ENCODE data around the gene MAPK8.

The MAPK8 gene

DNA sequence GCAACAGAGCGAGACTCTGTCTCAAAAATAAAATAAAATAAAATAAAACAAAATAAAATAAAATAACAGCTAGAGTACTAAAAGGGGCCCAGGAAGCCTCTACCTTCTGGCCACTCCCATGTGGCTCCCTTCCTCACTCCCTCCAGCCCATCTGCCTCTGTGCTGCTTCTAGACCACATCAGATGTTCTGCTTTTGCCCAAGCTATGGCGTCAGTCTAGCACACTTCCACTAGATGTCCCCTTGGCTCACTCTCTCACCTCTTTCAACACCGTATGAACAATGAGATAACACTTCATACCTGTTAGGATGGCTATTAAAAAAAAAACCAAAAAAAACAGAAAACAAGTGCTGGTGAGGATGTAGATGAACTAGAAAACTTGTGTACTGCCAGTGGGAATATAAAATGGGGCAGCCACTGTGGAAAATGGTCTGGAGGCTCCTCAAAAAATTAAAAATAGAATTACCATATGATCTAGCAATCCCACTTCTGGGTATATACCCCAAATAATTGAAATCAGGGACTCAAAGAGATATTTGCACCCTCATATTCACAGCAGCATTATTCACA is 166.1 kb downstream of the MAPK8 start:
- DNase-seq (ENCODE audit: low read depth in 2 of 2, low spot score in 1 of 2) = no peak

DNA sequence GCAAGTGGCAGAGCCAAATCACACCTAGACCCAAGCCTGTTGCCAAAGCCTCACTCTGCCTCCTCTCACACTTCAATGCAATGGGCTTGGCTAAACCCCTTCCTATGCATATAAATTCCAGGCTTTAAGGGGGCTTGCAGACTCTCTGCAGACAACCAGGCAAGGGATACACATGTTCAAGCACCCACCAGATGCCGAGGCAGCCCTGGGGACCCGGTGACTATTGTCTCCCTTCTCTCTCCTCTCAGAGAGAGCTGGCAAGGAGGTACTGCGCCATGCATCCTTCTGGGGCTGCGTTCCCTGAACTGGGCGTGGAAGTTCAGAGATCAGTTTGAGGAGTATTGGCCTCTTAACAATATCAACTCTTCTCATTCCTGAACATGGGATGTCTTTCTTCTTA is 167.2 kb downstream of the MAPK8 start:
- no peak for DNase-seq (ENCODE audit: low read depth in 2 of 2, low spot score in 1 of 2)

DNA sequence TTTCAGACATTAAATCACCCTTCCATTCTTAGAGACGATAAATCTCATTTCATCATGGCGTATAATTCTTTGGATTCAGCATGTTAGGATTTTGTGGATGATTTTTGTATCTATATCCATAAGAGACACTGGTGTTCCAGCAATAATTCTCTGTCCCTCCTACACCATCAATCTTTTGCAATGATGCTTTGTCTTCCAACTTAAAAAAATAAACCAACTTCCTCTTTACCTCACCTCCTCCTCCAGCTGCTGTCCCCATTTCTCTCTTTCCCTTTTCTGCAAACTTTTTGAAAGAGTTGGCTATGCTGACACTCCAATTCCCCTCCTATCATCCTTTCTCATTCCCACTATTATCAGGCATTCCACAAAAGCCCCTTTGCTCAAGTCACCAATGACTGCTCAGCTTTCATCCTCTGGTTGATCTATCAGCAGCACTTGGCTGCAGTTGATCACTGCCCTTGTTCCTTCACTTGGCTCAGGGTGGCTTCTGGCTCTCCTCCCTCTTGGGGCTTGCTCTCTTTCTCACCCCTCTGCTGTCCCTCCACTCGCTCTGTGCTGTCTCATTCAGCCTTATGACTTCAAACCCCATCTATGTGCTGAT is 168.4 kb downstream of the MAPK8 start:
- no peak for DNase-seq (ENCODE audit: low read depth in 2 of 2, low spot score in 1 of 2)

DNA sequence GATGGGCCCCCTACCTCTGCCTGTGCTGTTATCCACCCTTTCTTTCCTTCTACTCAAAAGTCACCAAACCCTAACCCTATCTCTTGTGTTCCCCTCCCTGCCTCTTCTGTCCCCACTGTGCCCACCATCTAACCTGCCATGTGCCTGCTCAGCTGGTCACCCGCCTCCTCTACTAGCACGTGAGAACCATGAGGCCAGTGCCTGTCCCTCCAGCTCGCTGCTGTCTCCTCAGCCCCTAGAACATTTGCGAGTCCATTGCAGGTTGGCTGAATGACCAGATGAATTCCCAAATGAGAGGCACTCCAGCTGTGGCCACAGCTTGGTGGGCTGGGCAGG is 169.4 kb downstream of the MAPK8 start:
- DNase-seq (ENCODE audit: low read depth in 2 of 2, low spot score in 1 of 2) = no peak

DNA sequence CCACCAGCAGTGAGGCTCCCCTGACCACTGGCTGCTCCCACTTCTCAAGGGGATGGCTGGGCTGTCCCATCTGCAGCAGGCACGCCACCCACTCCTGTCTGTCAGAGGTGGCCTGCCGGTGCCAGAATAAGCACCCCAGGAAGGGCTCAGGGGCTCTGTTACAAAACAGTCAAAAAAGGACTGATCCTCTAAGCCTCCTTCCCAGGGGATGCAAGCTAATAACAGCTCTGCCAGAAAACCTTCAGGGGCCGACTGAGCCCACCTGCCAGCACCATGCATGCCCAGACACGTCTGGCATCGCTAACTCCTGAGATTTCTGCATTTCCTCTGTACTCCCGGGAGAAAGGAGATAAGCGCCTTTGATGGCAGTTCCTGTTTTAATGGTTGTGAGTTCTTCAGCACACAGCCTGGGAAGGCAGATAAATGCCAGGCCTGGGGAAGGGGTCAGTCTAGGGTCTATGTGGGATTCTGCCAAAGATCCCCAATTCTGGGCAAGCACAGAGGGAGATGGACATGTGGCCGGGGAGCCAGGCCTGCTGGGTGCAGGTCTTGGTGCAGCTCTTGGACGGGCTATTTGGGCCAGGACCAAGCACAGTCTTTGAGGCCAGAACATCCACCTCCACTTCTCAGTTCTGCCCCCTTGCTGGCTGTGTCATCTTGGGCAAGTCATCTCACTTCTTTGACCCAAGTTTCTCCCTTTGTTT is 170.0 kb downstream of the MAPK8 start:
- DNase-seq (ENCODE audit: low read depth in 2 of 2, low spot score in 1 of 2) = no peak

DNA sequence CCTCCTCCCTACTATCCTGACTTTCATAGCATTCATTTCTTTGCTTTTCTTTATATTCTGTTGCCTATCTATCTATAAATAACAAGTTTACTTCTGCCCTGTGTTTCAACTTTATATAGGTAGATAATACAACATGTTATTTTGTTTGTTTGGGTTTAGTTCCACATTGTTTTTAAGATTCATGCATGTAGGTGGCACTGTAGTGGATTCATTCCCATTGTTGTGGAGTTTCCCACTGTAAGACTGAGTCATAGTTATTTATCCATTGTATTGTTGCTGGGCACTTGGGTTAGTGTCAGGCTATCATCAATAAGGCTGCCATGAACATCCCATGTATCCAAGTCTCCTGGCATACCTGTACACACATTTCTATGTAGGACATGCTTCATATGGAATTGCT is 170.7 kb downstream of the MAPK8 start:
- no peak for DNase-seq (ENCODE audit: low read depth in 2 of 2, low spot score in 1 of 2)

DNA sequence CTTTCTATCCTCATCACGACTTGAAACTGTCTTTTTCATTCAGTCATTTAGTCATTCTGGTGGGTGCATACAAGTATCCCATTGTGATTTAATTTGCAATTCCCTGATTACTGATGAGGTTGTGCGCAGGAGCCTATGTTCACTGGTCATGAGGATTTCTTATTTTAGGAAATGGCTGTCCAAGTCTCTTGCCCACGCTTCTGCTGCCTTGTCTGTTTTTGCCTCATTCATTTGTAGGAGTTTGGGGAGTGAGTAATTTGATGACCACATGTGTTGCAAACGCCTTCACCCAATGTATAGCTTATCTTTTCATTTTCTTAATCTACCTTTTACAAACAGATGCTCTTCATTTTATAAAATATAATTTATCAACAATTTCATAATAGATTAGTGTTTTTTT is 171.1 kb downstream of the MAPK8 start:
- DNase-seq (ENCODE audit: low read depth in 2 of 2, low spot score in 1 of 2) = no peak

DNA sequence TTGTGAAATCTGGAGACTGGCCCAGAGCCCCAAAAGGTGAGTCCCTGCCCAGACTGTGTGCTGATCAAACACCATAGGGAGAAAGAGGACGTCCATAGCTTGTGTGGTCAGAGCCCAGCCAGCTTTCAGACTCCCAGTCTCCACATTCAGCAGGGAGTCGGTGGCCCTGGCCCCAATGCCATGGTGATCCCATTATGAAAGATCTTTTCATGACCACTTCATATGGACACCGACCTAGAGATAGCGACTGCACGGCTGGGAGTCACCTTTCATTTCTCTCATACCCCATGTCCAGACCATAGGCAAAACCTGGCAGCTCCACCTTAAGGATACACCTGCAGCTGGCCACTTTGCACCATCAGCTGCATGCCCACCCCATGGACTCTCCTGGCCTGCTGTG is 172.0 kb downstream of the MAPK8 start:
- DNase-seq (ENCODE audit: low read depth in 2 of 2, low spot score in 1 of 2) = no peak

DNA sequence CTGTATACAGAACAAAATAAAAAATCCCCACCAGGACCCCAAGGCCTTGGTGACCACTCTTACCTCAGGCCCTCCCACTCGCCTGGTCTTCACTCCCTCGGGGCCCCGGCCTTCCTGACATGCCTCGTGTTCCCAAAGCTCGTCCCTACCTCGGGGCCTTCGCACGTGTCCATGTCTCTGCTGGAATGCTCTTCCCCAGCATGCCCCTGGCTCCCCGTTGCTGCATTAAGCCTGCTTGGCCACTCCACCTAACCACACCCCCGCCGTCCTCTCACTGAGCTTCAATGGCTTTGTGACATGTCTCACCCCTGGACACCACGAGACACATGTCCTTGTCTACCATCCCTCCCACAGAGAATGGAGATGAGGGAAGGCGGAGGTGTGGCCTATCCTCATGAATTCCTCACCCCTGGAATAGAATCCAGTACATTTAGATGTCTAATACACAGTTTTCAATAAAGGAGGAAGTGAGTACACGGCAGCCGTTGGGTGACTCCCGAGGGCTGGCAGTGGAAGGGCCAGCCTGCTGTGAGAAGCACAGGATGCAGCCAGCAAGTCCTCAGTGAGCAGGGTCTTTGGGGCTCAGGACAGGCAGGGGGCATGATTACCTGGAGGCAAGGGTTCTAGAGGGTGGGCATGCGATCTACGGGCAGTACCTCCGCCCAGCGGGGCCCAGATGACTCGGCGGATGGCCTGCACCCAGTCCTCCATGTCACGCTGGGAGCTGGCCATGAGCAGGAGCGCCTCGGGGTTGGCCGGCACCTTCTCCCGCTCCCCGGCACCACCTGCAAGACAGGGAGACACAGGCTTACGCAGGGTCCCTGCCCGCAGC is 172.7 kb downstream of the MAPK8 start:
- no peak for DNase-seq (ENCODE audit: low read depth in 2 of 2, low spot score in 1 of 2)

DNA sequence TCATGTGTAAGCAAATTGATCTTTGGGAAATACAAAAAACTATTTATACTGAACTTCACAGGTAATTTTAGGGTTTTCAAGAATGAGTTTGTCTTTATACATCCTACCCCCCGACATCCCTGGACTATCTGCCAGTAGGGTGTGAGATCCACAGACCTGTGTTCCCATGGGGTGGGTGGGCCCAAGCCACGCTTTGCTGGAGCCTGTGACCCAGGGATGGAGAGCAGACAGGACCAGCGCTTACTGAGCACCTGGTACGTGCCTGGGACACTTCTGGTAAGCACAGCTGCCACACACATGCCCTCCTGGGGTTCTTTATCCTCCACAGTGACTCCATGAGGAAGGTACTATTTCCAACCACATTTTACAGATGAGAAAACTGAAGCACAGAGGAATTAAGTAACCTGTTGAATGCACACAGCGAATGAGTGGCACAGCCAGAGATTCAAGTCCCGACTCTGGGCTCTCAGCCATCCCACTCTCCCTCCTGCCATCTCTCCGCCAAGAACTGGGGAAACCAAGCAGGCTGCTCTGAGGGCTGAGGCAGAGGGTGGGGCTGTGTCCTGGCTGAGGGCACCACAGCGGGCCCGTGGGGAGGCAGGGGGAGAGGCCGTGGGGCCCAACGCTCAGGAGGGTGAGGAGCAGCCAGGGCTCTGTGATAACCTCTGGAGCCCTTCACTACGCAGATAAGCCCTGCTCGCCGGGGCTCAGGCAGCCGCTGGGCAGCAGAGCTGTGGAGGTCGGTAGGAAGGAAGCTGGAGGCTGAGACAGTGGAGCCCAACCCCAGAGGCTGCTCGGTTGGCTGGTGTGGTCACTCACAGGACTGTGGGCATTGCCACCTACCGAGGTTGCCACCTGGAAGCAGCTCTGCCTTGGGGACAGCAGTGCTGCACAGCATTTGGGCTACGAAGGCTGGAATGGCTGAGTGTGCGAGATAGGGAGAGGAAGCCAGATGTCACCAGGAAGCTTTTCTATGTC is 174.2 kb downstream of the MAPK8 start:
- DNase-seq (ENCODE audit: low read depth in 2 of 2, low spot score in 1 of 2) = no peak

DNA sequence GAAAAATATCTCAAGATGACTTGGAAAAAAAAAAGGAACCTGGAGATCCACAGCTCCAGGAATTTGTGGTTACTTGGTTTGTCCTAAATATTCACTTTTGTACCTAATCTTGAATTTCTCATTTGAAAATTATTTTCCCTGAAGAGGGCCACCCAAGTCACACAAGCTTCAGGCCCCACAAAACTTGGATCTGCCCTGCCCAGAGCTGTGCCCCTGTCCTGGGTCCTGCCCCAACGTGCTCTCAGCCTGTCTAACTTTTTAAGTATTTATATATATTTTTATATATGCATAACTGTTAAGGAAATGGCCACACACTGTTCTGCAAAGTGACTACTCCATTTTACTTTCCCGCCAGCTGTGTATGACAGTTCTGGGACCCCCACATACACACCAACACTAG is 174.9 kb downstream of the MAPK8 start:
- DNase-seq (ENCODE audit: low read depth in 2 of 2, low spot score in 1 of 2) = no peak

DNA sequence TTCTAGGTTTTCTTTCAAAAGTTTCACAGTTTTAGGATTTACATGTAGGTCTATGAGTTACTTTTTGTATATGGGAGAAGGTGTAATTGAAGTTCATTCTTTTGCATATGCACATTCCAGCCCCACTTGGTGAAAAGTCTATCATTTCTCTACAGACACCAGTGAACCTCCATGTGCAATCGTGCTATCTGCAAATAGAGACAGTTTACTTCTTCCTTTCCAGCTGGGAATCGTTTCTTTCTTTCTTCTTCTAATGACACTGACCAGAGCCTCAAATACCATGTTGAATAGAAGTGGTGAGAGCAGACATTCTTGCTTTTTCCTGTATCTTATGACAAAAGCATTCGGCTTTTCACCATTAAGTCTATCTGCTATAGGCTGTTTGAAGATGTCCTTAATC is 175.7 kb downstream of the MAPK8 start:
- DNase-seq (ENCODE audit: low read depth in 2 of 2, low spot score in 1 of 2) = no peak

DNA sequence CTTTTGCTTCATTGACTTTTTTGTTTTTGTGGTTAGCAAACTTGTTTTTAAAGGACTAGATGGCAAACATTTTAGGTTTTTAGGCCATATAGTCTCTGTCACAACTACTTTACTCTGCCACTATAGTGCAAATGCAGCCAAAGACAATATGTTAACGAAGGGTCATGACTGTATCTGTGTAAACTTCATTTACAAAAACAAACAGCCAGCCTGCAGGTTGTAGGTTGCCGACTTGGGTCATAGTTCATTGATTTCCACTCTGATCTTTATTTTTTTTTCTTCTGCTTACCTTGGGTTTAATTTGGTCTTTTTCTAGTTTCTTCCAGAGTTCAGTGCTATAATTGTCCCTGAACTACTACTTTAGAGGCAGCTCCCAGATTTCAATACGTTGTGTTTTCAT is 178.4 kb downstream of the MAPK8 start:
- no peak for DNase-seq (ENCODE audit: low read depth in 2 of 2, low spot score in 1 of 2)

DNA sequence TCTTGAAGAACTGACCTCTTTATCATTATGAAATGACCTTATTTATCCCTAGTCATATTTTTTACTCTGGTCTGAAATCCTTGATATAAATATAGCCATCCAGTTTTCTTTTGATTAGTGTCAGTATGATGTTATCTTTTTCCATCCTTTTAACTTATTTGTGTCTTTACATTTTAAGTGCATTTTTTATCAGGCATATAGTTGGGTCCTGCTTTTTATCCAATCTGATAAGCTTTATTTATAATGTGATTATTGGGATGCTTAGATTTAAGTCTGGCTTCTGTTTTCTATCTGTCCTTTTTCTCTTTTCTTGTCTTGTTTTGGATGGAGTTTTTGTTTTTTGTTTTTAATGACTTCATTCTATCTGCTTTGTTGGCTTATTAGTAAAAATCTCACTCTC is 179.2 kb downstream of the MAPK8 start:
- DNase-seq (ENCODE audit: low read depth in 2 of 2, low spot score in 1 of 2) = no peak

DNA sequence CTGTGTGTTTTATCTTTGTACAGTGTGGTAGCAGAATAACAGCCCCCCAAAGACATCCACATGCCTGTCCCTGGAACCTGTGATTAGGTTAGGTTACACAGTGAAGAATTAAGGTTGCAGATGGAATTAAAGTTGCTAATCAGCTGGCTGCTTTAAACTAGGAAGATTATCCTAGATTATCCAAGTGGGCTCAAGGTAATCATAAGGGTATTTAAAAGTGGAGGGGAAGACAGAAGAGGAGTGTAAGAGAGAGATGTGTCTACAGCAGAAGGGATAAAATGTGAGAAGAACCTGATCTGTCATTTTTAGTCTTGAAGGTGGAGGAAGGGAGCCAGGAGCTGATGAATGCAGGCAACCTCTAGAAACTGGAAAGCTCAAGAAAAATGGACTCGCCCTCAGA is 180.8 kb downstream of the MAPK8 start:
- DNase-seq (ENCODE audit: low read depth in 2 of 2, low spot score in 1 of 2) = no peak
